GM06990 (cell line): ENCODE data around the gene SSBP3.

Experiments used
- DNase-seq: peaks from one replicate; pipeline ENCODE4 v3.0.0-alpha.2; 2011; ENCODE audit not compliant: insufficient read length; ENCODE audit errors: extremely low read depth
- H3K27me3 ChIP-seq: replicated peaks from 2 replicates; pipeline ENCODE4 v1.6.0; 2011; ENCODE audit warnings: low read length; ENCODE audit not compliant: control insufficient read depth, insufficient read depth
- H3K36me3 ChIP-seq: 2 replicates; pipeline ENCODE4 v1.5.1; 2011; ENCODE audit warnings: low read length; ENCODE audit not compliant: control insufficient read depth, insufficient read depth
- H3K4me3 ChIP-seq: replicated peaks from 2 replicates; pipeline ENCODE4 v1.5.1; 2011; ENCODE audit warnings: low read depth, mild to moderate bottlenecking, control low read depth, low read length
- TF ChIP-seq, protein P1 (sequence below): IDR thresholded peaks from 2 replicates; pipeline ENCODE4 v1.5.1; 2011; ENCODE audit warnings: low read length, control low read depth, mild to moderate bottlenecking, inconsistent platforms; ENCODE audit not compliant: insufficient read depth, poor library complexity, severe bottlenecking

SSBP3 gene

DNA sequence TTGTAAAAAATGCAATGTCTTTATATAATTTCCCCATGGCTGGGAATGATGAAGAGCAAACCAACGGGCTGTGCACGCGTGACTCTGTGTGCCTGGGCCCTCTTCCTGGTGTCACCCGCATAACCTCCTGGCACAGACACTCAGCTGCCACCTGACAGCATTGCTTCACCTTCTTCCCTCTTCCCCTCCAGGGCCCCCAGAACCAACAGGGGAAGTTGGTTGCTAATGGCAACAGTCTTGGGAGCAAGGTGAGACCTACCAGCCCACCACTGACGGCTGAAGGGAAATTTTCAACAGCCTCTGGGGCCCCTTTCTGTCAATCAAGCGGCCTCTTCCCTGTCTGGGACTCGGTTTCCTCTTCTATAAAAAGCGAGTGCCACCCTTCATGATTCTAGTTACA lies 33.2 kb downstream of the SSBP3 start:
- no peak overlapping the region for H3K4me3 ChIP-seq
- no peak for DNase-seq

DNA sequence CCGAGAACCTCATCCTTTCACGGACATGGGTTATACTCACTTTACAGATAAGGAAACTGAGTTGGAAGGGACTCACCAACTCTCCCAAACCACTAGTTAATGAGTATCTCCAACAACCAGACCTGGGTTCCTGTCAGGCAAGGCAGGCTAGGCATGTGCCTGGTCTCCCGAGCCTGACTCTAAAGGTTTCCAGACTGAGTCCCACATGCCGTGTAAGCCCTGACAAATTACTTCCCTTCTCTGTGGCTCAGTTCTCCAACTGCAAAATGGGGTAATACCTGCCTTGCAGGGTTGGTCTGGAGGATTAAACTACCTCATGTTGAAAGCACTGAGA lies 34.3 kb downstream of the SSBP3 start:
- TF ChIP-seq, protein P1, sequence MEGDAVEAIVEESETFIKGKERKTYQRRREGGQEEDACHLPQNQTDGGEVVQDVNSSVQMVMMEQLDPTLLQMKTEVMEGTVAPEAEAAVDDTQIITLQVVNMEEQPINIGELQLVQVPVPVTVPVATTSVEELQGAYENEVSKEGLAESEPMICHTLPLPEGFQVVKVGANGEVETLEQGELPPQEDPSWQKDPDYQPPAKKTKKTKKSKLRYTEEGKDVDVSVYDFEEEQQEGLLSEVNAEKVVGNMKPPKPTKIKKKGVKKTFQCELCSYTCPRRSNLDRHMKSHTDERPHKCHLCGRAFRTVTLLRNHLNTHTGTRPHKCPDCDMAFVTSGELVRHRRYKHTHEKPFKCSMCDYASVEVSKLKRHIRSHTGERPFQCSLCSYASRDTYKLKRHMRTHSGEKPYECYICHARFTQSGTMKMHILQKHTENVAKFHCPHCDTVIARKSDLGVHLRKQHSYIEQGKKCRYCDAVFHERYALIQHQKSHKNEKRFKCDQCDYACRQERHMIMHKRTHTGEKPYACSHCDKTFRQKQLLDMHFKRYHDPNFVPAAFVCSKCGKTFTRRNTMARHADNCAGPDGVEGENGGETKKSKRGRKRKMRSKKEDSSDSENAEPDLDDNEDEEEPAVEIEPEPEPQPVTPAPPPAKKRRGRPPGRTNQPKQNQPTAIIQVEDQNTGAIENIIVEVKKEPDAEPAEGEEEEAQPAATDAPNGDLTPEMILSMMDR, result no peak
- Histone ChIP-seq H3K36me3 (no peaks in the 10 kb centered on the region), H3K4me3 (no peak overlapping the region), H3K27me3 (no peaks in the 10 kb centered on the region)
- no peak for DNase-seq

More for the DNA sequence above, 33.2 kb downstream of the SSBP3 start:
- Histone ChIP-seq H3K36me3 (no peaks in the 10 kb centered on the region), H3K27me3 (no peaks in the 10 kb centered on the region)
- TF ChIP-seq, protein P1, result no peak

GRCh38 chr1:54371038-54371941 lies 34.9 kb downstream of the SSBP3 start:
- TF ChIP-seq, protein P1, result no peak
- no peak for DNase-seq
- Histone ChIP-seq H3K4me3 (no peak overlapping the region), H3K27me3 (no peaks in the 10 kb centered on the region), H3K36me3 (no peaks in the 10 kb centered on the region)

DNA sequence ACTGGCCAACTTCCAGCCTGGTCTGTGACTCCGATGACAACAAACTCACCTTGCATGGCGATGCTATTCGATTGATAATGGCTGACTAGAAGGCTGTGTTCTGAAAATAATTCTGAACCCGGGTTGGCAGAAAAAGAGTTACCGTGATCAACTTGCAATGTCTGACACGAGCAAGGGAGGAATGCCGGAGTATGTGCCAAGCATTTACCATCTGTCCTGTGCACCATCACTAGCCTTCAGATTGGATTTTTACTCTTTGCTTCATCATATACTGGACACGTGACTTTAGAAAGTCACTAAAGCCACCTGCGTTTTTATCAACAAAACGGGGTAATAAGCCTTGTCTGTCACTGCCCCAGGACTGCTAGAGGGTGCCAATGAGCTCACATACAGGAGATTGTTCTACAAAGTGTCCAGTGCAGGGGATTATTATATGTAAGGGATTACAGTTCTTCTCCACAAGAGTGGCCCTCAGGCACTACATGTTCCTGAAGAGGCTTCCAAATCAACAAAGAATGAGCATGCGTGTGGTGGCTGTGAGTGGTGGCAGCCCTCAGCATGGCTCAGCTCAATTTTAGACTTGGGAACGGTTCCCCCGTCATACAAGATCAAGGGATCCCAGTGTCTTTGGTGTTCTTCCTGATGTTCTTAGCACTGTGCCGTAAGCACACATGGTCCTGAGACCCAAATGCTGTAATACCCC lies 35.8 kb downstream of the SSBP3 start:
- TF ChIP-seq, protein P1, result no peak
- Histone ChIP-seq H3K27me3 (no peaks in the 10 kb centered on the region), H3K4me3 (no peak overlapping the region), H3K36me3 (no peaks in the 10 kb centered on the region)
- DNase-seq, result no peak

DNA sequence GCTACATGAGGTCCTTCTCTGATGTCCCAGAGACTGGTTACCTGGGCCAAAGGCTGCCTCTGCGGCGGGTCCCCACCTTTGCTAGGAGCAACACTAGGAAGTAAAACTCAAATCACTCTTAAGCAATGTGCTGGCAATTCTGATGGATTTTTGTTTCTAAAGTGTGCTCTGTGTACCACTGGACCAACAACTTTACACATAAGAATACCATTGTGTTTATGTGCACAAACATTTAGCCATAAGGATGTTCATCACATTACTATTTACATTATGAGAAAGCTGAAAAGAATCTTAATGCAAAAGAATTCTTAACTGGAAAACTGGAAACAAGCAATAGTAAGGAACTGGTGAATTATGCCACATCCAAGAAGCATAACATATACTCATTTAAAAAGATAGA lies 38.6 kb downstream of the SSBP3 start:
- Histone ChIP-seq H3K36me3 (no peaks in the 10 kb centered on the region), H3K27me3 (no peaks in the 10 kb centered on the region), H3K4me3 (no peak overlapping the region)
- TF ChIP-seq, protein P1, result no peak
- no peak for DNase-seq
